HS-27A (cell line): Measurements from ENCODE around the gene CCDC50.

ENCODE experiments used
- DNase-seq: peaks from one replicate; pipeline ENCODE4 v3.0.0-alpha.2; 2012; ENCODE audit warnings: low read depth, missing footprints

Gene CCDC50

GRCh38 chr3:191347228-191347627, 18.0 kb downstream of the CCDC50 start:
- no peak for DNase-seq

DNA sequence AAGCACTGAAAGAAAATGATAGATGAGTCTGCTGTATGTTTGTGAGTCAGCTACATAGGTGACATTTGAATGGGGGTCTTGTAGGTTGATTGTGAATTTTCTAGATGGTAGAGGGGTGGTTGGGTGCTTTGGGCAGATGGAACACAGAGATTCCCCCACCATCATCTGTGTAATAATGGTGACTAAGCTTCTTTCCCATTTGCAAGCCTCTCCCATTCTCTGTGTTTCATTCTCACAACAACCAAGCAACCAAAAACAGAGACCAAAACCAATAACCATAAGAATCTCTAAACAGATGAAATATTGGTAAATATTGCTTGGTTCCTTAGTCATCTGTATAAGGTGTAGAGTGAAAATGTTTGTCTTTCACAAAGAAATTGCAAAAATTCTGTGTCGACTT, 18.9 kb downstream of the CCDC50 start:
- DNase-seq = no peak

GRCh38 chr3:191350396-191351090, 21.3 kb downstream of the CCDC50 start:
- no peak for DNase-seq

GRCh38 chr3:191352014-191352413, 22.8 kb downstream of the CCDC50 start:
- no peak for DNase-seq

GRCh38 chr3:191353022-191353777, 24.0 kb downstream of the CCDC50 start:
- DNase-seq = no peak

- DNase-seq = no peak
Observed at GRCh38 chr3:191355406-191355805, 26.2 kb downstream of the CCDC50 start.

DNA sequence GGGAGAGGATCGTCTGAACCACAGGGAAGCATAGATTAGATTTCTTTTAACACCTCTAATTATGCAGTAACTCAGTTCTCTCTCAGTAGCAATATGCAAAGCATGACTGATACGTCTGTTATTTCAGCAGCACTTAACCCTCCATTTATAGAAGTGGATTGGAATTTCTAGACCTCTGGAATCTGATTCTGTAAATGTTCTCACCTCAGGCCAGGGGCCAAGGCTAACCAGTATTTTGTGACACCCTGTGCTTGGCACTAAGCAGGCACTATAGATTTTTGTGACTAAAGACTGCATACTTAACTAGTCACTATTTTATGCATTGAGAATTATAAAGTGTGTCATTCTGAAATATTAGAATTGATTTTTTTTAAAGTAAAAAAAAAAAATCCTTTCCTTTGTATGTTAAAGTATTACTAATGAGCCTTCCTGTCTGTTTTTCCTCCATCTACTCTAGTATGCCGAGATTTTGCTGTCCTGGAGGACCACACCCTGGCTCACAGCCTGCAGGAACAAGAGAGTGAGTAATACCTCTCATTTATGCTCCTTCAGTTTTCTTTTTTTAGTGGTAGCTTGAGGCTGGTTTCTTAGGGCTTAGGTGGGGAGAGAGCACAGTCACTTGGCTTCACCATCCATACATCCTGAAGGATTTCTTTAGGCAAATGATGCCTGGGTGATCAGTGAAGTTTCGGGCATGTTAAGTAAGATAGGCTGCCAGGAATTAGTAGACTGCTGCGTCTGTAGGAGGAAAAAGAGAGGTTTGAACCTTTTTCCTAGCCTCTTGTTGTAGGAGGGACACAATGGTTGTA, 27.6 kb downstream of the CCDC50 start:
- DNase-seq = peak; percentile 48

DNA sequence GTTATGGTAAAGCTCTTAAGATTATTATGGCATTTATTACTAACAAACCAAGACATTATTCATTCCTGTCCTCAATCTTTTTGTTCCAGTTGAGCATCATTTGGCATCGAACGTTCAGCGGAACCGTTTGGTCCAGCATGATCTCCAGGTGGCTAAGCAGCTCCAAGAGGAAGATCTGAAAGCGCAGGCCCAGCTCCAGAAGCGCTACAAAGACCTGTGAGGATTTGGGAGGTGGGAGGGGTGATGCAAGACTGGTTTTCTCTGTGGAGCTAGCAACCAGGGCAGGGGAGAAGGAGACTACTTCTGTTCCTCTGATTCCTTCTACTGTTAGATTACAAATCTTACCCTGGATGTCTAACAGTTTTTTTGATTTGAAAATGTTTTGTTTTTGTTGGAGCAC, 28.7 kb downstream of the CCDC50 start:
- no peak for DNase-seq

- no peak for DNase-seq
Observed at GRCh38 chr3:191358929-191359328, 29.7 kb downstream of the CCDC50 start.

- DNase-seq = no peak
Observed at GRCh38 chr3:191360620-191361019, 31.4 kb downstream of the CCDC50 start.

DNA sequence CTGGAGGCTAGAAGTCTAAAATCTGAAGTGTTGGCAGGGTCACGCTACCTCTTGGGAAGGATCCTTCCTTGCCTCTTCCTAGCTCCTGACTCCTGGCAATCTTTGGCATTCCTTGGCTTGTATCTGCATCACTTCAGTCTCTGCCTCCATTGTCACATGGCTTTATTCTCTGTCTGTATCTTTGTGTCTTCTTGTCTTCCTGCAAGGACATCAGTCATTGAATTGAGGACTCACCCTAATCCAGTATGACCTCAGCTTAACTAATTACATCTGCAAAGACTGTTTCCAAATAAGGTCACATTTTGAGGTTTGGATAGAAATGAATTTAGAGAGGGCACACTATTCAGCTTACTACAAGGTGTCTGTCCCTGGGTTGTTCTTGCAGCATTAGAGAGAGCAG, 32.3 kb downstream of the CCDC50 start:
- DNase-seq = no peak

GRCh38 chr3:191362037-191362436, 32.8 kb downstream of the CCDC50 start:
- DNase-seq = no peak

DNA sequence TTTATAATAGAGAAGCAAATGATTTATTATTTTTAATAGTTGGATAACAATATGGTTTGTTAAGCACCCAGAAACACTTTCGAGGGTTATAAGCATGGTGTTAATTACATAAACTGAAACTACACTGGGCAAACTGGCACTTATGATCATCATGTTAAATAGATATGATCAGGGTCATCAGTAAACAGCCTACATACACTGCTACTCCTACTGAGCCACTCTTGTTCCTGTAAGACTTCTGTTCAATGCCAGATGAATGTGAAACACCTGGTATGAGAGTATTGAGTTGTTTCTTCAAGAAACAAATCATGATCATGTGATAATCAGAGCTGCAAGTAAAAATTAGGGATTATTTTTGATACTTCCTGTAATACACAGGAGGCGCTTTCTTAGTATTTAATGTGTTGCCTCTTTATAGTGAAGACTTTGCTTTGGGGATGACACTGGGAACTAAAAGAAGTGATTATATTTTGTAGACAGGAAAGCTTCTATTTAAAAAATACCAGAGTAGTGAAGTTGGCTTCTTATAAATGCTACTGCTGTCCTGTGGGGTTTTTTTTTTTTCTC, 33.4 kb downstream of the CCDC50 start:
- DNase-seq = no peak

DNA sequence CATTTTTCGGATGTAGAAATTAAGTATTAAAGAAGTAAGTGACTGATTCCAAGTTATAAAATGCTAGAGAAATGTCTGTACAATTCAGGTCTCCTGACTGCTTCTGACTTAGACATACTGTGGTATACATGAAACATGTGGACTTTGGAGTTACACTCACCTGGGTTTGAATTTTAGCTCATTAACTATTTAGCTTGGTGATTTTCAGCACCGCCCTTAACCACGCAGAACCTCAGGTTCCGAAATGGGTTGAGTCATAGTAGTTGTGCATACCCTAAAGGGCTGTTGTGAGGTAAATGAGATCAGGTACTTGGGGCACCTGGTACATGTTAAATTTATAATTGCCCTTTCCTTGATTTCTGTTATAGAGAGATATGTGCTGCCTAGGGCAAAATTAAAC, 34.0 kb downstream of the CCDC50 start:
- no peak for DNase-seq

DNA sequence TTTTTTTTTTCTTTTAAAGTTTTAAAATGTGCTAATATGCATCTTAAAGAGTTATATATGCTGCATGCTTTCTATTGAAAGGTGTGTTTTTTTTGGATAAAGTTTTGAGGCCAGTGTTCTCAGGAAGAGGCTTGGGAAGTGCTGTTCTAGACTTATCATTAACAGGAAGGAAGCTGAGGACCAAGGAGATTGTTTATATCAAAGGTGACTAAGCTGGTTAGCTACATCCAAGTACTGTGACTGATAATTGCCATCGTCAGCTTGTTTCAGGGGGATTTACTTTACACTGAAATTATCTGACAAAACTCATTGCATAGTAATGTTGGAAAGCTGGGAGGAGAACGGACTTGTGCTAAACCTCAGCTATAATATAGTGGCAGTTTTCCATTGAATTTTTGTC, 37.5 kb downstream of the CCDC50 start:
- DNase-seq = no peak

DNA sequence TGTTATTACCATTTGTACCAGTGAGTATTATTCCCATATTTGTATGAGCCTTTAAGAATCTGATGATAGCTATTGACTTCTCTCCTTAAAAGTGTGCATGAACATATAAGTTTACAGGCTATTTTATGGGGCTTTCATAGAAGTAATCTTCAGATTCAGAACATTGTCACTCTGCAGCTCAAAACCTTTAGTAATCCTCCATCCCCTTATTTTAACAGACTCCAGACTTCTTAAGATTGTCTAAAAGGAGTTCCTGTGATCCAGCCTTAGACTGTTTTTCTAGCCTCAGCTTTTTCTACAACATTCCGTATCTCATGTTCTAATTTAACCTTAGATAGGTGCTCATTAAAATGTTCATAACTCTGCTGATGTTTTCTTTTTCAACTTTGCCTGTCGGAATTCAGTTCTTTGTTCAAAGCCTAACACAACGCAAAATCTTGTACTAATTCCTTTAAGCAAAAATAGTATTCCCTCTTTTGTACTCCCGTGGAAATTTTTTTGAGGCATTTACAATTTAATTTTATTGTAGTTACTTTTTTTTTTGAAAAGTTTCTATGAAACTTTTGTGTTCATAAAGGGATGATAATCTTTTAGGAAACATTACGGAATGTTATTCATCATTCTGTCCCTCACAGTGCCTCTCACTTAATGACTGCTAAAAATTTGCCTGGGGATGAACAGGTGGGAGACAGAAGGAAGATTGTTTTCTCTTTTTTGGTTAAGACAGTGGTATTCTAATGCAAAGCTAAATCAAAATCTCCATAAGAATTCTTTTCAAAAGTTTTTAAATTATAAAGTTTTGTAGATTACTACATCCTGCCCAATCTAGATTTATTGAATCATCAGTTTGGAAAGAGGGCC, 39.8 kb downstream of the CCDC50 start:
- no peak for DNase-seq

- DNase-seq = no peak
Observed at GRCh38 chr3:191369616-191370010, 40.4 kb downstream of the CCDC50 start.

DNA sequence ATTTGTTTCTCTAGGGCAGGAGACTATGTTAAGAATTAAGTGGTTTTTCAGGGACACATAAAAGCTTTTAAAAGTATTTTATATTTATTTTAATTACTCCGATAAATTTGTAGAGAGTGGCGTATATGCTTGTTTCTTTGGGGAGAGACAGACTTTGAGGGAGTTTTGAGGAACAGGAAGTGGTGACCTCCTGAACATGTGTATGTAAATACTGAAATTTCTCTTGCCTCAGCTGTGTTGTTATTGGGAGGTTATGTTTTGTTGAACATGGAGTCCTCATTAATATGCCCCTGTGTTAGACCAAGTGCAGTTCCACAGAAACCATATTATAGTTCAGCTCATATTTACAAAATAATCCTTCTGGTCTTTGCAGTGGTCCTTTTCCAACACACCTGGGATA, 42.9 kb downstream of the CCDC50 start:
- DNase-seq = no peak

- DNase-seq = no peak
Observed at GRCh38 chr3:191373327-191373726, 44.1 kb downstream of the CCDC50 start.

GRCh38 chr3:191376516-191377141, 47.4 kb downstream of the CCDC50 start:
- no peak for DNase-seq

DNA sequence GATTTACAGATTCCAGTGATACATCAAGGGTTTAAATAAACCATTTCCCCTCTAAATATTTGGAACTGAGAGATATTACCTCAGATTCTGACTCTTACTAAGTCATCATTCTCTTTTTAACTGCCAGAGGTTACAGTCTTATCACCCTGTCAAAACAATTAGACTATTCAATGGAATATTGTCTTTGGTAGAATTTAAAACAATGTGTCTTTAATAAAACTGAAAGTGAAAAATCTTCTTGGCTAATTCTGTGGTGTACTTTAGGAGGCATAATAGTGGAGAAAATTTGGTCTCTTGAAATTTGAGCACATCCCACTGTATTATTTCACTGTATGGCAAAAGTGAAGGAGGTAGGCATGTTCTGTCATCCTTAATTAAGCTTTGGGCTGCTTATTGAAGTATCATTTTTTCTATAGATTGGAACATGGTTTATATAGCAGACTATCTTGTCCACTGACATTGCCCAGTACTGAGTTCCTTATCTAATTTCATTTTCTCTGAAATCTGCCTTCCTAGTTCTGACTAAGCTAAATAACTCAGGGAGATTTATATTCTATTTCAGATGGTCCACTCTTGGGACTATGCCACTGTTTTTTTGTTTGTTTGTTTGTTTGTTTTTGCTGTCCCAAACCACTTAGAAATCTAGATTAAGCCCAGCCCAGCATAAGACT, 49.1 kb downstream of the CCDC50 start:
- DNase-seq = no peak
